ENCODE results near the gene HBD.

The HBD gene

GRCh38 chr11:5234381-5234834, at the start of gene HBD:
TSS of gene HBD (minus strand) at chr11:5234483. CDS start at chr11:5234433, 50 bp downstream.
- Mint-ChIP-seq H3K9me3 (no peaks in the 10 kb centered on the region), H3K27ac (no peak within 1 kb of the TSS), H3K4me3 (no peak within 1 kb of the TSS), H3K27me3 (no peaks in the 10 kb centered on the region), H3K4me1 (ENCODE audit: low read depth) (no peaks in the 10 kb centered on the region), H3K36me3 (ENCODE audit: low read depth) (no peaks in the 10 kb centered on the region)
- intact Hi-C loops (cut with micrococcal nuclease): no loop called here

- H3K27me3 Mint-ChIP-seq: no peaks in the 10 kb centered on the region
- H3K4me3 Mint-ChIP-seq: no peak overlapping the region
- H3K9me3 Mint-ChIP-seq: no peaks in the 10 kb centered on the region
- H3K4me1 Mint-ChIP-seq (ENCODE audit: low read depth): peaks cover 6% of the 10 kb centered on the region
- no peaks in the 10 kb centered on the region for H3K36me3 Mint-ChIP-seq (ENCODE audit: low read depth)
- intact Hi-C loops (cut with micrococcal nuclease): no loop called here
- no peak overlapping the region for H3K27ac Mint-ChIP-seq
Observed at GRCh38 chr11:5283882-5284281, 49.6 kb upstream of the HBD start.

- H3K36me3 Mint-ChIP-seq (ENCODE audit: low read depth): no peaks in the 10 kb centered on the region
- H3K4me1 Mint-ChIP-seq (ENCODE audit: low read depth): peaks cover 6% of the 10 kb centered on the region
- intact Hi-C loops (cut with micrococcal nuclease): no loop called here
- no peaks in the 10 kb centered on the region for H3K27me3 Mint-ChIP-seq
- no peaks in the 10 kb centered on the region for H3K9me3 Mint-ChIP-seq
- H3K27ac Mint-ChIP-seq: no peak overlapping the region
- H3K4me3 Mint-ChIP-seq: no peak overlapping the region
Observed at GRCh38 chr11:5283086-5283485, 48.8 kb upstream of the HBD start.

- Mint-ChIP-seq H3K36me3 (ENCODE audit: low read depth) (no peaks in the 10 kb centered on the region), H3K4me3 (no peak overlapping the region), H3K9me3 (no peaks in the 10 kb centered on the region), H3K27me3 (no peaks in the 10 kb centered on the region), H3K4me1 (ENCODE audit: low read depth) (peaks cover 6% of the 10 kb centered on the region), H3K27ac (no peak overlapping the region)
- intact Hi-C loops (cut with micrococcal nuclease): no loop called here
Observed at GRCh38 chr11:5282628-5283027, 48.3 kb upstream of the HBD start.

- peaks cover 6% of the 10 kb centered on the region for H3K4me1 Mint-ChIP-seq (ENCODE audit: low read depth)
- no peak overlapping the region for H3K27ac Mint-ChIP-seq
- H3K4me3 Mint-ChIP-seq: no peak overlapping the region
- intact Hi-C loops (cut with micrococcal nuclease): no loop called here
- H3K9me3 Mint-ChIP-seq: no peaks in the 10 kb centered on the region
- no peaks in the 10 kb centered on the region for H3K27me3 Mint-ChIP-seq
- no peaks in the 10 kb centered on the region for H3K36me3 Mint-ChIP-seq (ENCODE audit: low read depth)
Observed at GRCh38 chr11:5281596-5281995, 47.3 kb upstream of the HBD start.

GRCh38 chr11:5280582-5281102, 46.4 kb upstream of the HBD start:
- Mint-ChIP-seq H3K4me3 (no peak overlapping the region), H3K9me3 (no peaks in the 10 kb centered on the region), H3K36me3 (ENCODE audit: low read depth) (no peaks in the 10 kb centered on the region), H3K27me3 (no peaks in the 10 kb centered on the region), H3K4me1 (ENCODE audit: low read depth) (peaks cover 6% of the 10 kb centered on the region), H3K27ac (no peak overlapping the region)
- intact Hi-C loops (cut with micrococcal nuclease): no loop called here

- Mint-ChIP-seq H3K36me3 (ENCODE audit: low read depth) (no peaks in the 10 kb centered on the region), H3K27me3 (no peaks in the 10 kb centered on the region), H3K27ac (no peak overlapping the region), H3K9me3 (no peaks in the 10 kb centered on the region), H3K4me1 (ENCODE audit: low read depth) (peaks cover 6% of the 10 kb centered on the region), H3K4me3 (no peak overlapping the region)
- intact Hi-C loops (cut with micrococcal nuclease): no loop called here
Observed at GRCh38 chr11:5279471-5280090, 45.3 kb upstream of the HBD start.

GRCh38 chr11:5277807-5278382, 43.6 kb upstream of the HBD start:
- Mint-ChIP-seq H3K4me1 (ENCODE audit: low read depth) (peaks cover 6% of the 10 kb centered on the region), H3K36me3 (ENCODE audit: low read depth) (no peaks in the 10 kb centered on the region), H3K27me3 (no peaks in the 10 kb centered on the region), H3K9me3 (no peaks in the 10 kb centered on the region), H3K27ac (no peak overlapping the region), H3K4me3 (no peak overlapping the region)
- intact Hi-C loops (cut with micrococcal nuclease): no loop called here

GRCh38 chr11:5276697-5277096, 42.4 kb upstream of the HBD start:
- intact Hi-C loops (cut with micrococcal nuclease): no loop called here
- H3K36me3 Mint-ChIP-seq (ENCODE audit: low read depth): no peaks in the 10 kb centered on the region
- H3K9me3 Mint-ChIP-seq: no peaks in the 10 kb centered on the region
- H3K27ac Mint-ChIP-seq: no peak overlapping the region
- H3K4me1 Mint-ChIP-seq (ENCODE audit: low read depth): peaks cover 6% of the 10 kb centered on the region
- no peak overlapping the region for H3K4me3 Mint-ChIP-seq
- H3K27me3 Mint-ChIP-seq: no peaks in the 10 kb centered on the region

GRCh38 chr11:5275369-5276110, 41.3 kb upstream of the HBD start:
- H3K4me1 Mint-ChIP-seq (ENCODE audit: low read depth): peaks cover 2% of the 10 kb centered on the region
- no peak overlapping the region for H3K4me3 Mint-ChIP-seq
- no peak overlapping the region for H3K27ac Mint-ChIP-seq
- no peaks in the 10 kb centered on the region for H3K36me3 Mint-ChIP-seq (ENCODE audit: low read depth)
- intact Hi-C loops (cut with micrococcal nuclease): no loop called here
- H3K27me3 Mint-ChIP-seq: no peaks in the 10 kb centered on the region
- no peaks in the 10 kb centered on the region for H3K9me3 Mint-ChIP-seq

- H3K4me3 Mint-ChIP-seq: no peak overlapping the region
- H3K4me1 Mint-ChIP-seq (ENCODE audit: low read depth): no peaks in the 10 kb centered on the region
- intact Hi-C loops (cut with micrococcal nuclease): no loop called here
- no peaks in the 10 kb centered on the region for H3K27me3 Mint-ChIP-seq
- no peaks in the 10 kb centered on the region for H3K36me3 Mint-ChIP-seq (ENCODE audit: low read depth)
- no peak overlapping the region for H3K27ac Mint-ChIP-seq
- H3K9me3 Mint-ChIP-seq: no peaks in the 10 kb centered on the region
Observed at GRCh38 chr11:5274395-5274794, 40.1 kb upstream of the HBD start.

GRCh38 chr11:5272395-5273017, 38.2 kb upstream of the HBD start:
- H3K4me1 Mint-ChIP-seq (ENCODE audit: low read depth): no peaks in the 10 kb centered on the region
- no peaks in the 10 kb centered on the region for H3K36me3 Mint-ChIP-seq (ENCODE audit: low read depth)
- H3K27ac Mint-ChIP-seq: no peak overlapping the region
- H3K27me3 Mint-ChIP-seq: no peaks in the 10 kb centered on the region
- intact Hi-C loops (cut with micrococcal nuclease): no loop called here
- no peaks in the 10 kb centered on the region for H3K9me3 Mint-ChIP-seq
- no peak overlapping the region for H3K4me3 Mint-ChIP-seq

- no peak within 1 kb of the TSS for H3K27ac Mint-ChIP-seq
- H3K9me3 Mint-ChIP-seq: no peaks in the 10 kb centered on the region
- H3K27me3 Mint-ChIP-seq: no peaks in the 10 kb centered on the region
- H3K4me3 Mint-ChIP-seq: no peak within 1 kb of the TSS
- intact Hi-C loops (cut with micrococcal nuclease): no loop called here
- H3K4me1 Mint-ChIP-seq (ENCODE audit: low read depth): no peaks in the 10 kb centered on the region
- H3K36me3 Mint-ChIP-seq (ENCODE audit: low read depth): no peaks in the 10 kb centered on the region
Observed at GRCh38 chr11:5269715-5270147, 35.4 kb upstream of the HBD start, which contains the start of gene HBE1. TSS of gene HBE1 (minus strand) at chr11:5269945. CDS start at chr11:5269890, 55 bp downstream.

- H3K4me3 Mint-ChIP-seq: no peak overlapping the region
- H3K27me3 Mint-ChIP-seq: no peaks in the 10 kb centered on the region
- H3K36me3 Mint-ChIP-seq (ENCODE audit: low read depth): no peaks in the 10 kb centered on the region
- H3K4me1 Mint-ChIP-seq (ENCODE audit: low read depth): no peaks in the 10 kb centered on the region
- intact Hi-C loops (cut with micrococcal nuclease): no loop called here
- no peak overlapping the region for H3K27ac Mint-ChIP-seq
- H3K9me3 Mint-ChIP-seq: no peaks in the 10 kb centered on the region
Observed at GRCh38 chr11:5267033-5267563, 32.8 kb upstream of the HBD start.
